PC-9 (cell line): ENCODE data around the gene LUC7L3.

Experiments used
- EZH2 ChIP-seq: fragments of 200-600 bp; sonication (generic); IDR thresholded peaks from 2 replicates; pipeline ENCODE4 v1.8.0; 2017; ENCODE audit warnings: antibody characterized with exemption, low read depth
- TF ChIP-seq, protein P1 (sequence below): fragments of 200-600 bp; sonication (generic); conservative IDR thresholded peaks from 2 replicates; pipeline ENCODE4 v1.6.1; 2017; ENCODE audit warnings: mixed run types, antibody characterized with exemption, mild to moderate bottlenecking, moderate library complexity

DNA sequence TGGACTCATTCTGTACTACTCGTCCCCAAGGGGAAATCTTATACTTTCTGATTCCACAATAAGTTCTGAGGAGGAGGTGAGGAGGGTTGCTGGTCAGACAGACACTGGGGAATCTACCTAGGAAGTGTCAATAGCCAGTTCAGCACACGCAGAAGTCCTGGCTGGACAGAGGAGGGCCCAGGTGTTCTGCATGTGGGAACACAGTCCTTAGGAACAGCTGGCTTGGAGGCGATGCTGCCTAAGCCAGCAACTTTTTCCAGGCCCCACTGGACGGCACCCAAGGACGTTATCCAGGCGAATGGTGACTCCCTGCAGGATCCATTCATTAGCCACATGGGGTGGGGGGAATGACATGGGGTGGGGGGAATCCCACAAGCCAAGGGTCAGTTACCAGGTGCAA, 86.1 kb downstream of the LUC7L3 start:
- TF ChIP-seq, protein P1, sequence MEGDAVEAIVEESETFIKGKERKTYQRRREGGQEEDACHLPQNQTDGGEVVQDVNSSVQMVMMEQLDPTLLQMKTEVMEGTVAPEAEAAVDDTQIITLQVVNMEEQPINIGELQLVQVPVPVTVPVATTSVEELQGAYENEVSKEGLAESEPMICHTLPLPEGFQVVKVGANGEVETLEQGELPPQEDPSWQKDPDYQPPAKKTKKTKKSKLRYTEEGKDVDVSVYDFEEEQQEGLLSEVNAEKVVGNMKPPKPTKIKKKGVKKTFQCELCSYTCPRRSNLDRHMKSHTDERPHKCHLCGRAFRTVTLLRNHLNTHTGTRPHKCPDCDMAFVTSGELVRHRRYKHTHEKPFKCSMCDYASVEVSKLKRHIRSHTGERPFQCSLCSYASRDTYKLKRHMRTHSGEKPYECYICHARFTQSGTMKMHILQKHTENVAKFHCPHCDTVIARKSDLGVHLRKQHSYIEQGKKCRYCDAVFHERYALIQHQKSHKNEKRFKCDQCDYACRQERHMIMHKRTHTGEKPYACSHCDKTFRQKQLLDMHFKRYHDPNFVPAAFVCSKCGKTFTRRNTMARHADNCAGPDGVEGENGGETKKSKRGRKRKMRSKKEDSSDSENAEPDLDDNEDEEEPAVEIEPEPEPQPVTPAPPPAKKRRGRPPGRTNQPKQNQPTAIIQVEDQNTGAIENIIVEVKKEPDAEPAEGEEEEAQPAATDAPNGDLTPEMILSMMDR, result no peak
- TF ChIP-seq EZH2, result no peak
